GM19467 (cell line): ENCODE results near the gene SARNP.
A peak's percentile ranks its signal among the peaks of the same experiment; 100 is the strongest.
"Not testable (repeated sequence)": the region's sequence is repeated elsewhere in the genome, so short reads cannot be mapped to it uniquely, and the experiment has no call there.

Experiments
- ATAC-seq: cut with Tn5 transposase; IDR thresholded peaks from one replicate; pipeline ENCODE4 v1.9.1; 2021; ENCODE audit warnings: mild to moderate bottlenecking, moderate library complexity; ENCODE audit not compliant: unreplicated experiment

Gene SARNP

DNA sequence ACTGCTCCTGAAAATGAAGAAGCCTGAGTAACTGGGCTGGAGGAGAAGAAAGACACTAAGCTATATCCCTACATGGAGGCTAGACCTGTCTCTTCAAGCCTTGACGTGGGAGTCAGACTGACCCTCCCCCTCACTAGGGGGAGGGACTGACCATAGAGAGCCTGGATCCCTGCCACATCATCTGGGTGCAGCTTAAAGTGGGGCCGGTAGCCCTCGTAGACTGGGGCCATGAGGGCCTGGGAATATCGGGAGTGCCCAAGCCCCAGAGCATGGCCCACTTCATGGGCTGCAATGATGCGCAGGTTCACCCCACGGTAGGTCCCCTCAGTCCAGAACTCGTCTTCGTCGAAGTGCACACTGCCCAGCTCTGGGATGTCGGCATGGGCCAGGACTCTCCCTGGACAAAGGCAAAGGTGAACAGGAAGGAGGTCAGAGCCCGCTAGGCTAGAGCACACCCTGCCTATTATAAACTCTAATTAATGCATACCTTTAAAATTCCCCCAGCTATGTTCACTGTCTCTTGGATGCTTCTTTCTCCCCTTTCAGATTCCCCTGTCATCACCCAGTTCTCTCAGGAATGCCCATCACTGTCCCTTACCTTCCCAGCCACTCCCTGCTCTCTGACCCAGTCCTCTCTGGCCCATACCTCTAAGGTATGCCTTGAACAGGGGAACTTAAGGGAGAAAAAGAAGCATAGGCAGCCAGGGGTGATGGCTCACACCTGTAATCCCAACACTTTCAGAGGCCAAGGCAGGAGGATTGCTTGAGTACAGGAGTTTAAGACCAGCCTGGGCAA, 22.0 kb upstream of the SARNP start:
- no peak for ATAC-seq

DNA sequence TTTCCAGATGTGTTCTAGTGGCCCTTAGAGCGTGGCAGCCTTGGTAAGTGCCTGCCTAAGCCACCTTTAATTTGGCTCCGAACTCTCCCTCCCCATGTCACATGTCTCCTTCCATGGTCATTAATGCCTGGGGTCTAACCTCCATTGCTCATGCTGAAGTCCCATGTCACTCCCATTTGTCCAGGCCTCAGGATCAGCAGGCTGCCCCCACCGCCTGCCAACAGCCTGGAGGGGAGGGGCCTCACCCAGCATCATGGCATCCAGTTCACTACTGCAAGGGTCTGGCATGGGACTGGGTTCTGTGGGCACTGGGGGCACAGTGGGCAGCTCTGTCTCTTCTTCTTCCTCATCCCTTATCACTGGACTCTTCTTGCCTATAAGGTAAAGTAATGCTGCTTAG, 20.8 kb upstream of the SARNP start:
- ATAC-seq, result no peak

DNA sequence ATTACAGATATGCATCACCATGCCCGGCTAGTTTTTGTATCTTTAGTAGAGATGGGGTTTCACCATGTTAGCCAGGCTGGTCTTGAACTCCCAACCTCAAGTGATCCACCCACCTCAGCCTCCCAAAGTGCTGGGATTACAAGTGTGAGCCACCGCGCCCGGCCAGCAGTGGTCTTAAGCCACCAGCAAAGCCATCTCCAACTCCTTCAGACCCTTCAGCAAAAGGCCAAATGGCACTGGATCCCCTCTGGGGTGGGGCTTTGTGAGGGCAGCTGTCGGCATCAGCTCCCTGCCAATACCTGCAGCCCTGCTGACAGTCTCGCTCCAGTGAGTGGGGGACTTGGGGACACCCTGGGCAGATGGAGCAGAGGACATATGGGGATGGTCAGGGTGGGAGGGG, 16.9 kb upstream of the SARNP start:
- ATAC-seq, result not testable (repeated sequence)

DNA sequence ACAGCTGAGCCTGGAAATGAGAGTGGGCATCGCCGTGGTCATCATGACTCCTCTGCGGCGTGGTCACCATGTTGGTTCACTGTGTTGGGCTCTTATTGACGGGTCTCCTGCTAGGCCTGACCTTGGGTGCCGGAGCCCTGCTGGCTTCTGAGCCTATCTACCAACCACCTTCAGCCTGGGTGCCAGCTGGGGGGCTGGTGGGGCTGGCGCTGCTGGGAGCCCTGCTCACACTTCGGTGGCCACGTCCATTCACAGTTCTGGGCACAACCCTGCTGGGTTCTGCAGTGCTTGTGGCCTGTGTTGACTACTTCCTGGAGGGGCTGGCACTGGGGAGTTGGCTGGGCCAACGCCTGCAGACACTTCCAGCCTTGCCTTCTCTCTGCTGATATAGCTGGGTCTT, 15.5 kb upstream of the SARNP start:
- no peak for ATAC-seq

DNA sequence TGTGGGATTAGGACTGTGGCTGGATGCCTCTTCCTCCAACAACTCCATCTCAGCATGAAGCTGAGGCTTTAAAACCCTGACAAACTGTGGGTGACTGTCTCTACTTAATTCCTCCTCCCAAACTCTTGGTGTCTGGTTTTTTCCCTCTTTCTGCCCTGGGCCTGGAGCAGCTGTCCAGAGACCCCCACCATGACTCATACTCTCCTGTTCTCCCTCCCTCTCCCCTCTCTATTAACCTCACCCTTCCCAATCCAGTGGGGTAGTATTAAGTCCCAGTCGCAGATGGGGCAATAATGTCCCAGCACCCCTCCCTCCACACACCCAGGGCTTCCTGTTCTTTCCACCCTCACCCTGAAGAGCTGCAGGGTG, 13.9 kb upstream of the SARNP start:
- ATAC-seq, result no peak

DNA sequence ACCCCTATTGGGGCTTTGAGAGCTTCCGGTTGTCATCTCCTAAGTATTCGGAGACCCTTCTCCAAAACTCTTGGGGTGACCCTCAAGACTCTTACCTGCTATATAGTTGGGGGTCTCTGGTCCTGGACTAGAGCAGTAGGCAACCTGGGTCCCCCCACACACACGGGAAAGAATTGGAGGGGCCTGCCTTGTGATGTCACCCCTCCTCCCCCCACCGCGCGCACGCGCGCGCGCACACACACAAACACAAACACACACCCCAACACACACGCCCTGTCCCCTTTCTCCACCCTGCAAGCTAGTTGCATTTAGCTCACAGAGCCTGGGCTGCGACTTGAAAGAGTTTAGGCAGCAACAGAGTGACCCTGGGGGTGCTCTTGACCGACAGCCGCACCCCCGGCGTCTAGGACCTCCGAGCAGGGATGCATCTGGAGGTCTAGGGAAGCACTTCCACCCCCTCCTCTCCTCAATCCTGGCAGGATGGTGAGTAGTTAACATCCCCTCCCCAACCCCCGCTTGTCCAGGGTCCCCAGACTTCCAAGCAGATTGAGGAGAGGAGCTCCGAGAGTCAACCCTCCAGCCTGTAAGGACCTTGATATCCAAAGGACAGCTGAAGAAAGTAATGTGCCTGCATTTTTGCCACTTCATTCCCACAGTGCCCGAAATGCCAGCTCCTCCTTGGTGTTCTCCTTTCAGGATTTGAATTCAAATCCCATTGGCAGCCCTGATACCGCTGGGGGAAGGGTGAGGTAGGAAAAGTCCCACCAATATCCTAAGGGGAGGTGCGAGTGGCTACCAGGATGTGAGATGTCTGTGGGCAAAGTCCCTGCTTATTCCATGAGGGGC, 13.3 kb upstream of the SARNP start:
- ATAC-seq, result no peak

DNA sequence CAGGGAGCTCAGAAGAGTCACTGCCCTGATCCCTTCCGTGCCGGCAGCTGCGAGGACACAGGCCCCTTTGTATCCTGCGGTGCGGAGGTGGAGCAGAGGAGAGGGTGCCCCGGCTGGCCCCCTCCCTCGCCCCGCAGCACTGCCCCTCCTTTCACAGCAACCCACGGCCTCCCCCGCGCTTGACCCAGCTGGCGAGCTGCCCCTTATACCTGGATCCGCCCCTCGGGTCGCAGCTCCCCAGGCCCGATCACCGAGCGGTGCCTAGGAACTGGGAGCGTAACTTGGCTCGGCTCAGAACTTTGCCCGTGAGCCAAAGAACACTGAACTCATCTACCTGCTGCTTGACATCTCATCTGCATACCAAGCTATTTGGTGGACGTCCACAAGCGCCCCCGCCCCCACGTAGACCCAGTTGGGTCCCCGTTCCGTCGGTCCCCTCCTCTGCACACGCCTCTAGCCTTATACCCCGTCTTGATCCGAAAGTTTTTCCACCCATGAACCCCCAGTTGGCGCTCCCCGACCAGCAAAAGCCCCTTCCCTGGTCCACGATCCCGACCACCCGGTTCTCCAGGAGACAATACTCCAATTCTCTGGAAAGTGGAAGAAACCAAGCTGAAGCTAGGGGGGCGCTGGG, 12.6 kb upstream of the SARNP start:
- ATAC-seq, result peak; percentile 20

DNA sequence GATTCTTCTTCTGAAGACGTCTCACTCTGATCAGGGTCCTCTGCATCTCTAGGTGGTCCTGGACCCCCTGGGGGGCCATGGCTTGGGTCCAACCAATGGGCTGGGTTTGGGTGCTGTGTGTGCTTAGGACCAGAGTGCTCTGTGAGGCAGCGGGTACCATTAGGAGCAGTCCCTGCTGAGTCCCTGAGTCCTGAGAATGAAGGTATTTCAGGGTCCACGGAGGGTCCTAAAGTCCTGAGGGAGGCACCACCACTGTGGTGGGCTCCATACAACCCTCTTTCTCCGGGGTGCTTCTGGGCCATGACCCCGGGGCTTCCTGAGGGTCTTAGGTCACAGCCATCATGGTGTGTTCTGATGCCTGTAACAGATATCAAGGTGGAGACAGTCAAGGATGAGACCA, 10.8 kb upstream of the SARNP start:
- no peak for ATAC-seq

DNA sequence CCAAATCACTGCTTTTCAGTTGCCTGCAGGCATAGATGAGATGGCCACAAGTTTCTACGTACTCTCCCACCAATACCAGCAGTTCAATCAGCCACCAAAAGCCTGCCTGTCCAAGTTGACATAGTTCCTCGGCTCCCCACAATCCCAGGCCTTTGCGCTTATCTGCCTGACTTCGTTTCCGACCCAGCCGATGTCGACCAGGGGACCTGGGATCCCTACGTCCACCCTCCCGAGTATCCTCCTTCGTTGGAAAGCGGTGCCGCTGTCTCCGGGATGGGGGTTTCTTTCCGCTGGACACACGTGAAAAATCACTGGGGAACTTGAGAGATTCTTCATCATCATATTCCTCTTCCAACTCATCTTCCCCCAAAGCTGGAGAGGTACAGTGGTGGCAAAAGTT, 10.3 kb upstream of the SARNP start:
- no peak for ATAC-seq

DNA sequence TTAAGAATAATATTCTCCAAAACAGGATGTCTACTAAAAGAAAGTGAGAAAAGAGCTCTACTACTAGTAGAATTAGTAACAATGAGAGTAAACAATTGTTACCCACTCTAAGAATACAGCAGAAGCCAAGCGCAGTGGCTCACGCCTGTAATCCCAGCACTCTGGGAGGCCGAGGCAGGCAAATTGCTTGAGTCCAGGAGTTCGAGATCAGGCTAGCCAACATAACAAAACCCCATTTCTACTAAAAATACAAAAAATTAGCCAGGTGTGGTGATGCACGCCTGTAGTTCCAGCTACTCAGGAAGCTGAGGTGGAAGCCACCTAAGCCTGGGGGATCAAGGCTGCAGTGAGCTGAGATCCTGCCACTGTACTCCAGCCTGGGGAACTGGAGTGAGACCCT, 7.2 kb upstream of the SARNP start:
- ATAC-seq, result no peak

DNA sequence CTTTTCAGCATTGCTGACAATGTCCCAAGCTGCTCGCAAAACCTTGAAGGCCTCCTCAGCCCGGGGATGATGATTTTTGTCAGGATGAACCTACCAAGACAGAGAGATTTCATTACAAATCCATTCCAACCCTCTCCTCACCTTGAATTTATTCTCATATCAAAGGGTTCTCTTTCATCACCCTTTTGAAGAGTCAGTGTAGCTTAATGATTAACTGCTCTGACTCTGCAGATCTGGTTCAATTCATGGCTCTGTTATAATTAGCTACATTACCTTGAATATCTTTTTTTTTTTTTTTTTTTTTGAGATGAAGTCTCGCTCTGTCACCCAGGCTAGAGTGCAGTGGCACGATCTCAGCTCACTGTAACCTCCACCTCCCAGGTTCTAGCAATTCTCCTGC, 5.9 kb upstream of the SARNP start:
- no peak for ATAC-seq

DNA sequence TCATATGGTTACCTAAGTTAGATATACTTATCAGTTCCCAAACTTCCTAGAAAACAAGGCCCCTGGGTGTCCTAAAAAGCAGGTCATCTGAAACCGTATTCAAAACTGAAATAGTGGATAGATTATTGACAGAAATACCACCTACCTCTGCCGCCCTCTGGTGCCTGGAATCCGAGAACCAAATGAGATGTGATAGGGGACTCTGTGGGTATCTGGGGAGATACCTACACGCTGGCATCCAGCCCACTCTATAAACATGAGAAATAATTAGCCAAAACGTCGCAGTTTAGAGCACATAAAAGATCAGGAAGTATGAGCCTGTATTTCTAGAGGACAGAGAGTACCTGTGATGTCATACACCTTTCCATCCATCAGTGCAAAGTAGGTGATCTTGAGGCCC, 4.7 kb upstream of the SARNP start:
- no peak for ATAC-seq

DNA sequence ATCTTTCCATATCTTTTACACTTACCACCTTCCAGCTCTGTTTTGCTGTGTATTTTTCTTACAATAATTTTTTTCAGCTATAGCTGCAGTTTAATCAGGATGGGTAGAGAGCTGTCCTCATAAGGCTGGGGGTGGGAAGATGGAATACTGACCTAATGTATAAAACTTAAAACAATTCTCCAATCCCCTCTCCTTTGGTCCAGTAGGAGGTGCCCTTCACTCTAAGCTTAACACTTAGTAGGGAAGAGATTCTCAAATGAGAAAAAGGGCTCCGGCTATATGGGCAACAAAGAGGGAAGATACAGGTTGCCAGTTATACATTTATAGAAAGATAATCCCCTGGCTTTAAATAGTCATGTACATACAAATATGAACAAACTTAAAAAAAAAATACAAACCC, 3.2 kb upstream of the SARNP start:
- ATAC-seq, result no peak

DNA sequence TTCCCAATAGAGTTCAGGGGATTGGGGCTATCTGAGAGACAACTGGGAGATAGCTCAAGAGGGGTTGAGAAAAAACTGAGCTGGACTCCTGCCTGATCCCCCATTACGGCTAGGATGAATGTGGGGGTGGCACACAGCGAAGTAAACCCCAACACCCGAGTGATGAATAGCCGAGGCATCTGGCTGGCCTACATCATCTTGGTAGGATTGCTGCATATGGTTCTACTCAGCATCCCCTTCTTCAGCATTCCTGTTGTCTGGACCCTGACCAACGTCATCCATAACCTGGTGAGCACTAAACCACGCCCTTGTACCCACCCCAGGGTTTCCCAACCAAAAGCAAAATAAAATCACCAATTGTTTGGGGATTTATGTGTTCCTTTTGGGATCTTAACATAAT, 1.4 kb upstream of the SARNP start:
- ATAC-seq, result no peak

DNA sequence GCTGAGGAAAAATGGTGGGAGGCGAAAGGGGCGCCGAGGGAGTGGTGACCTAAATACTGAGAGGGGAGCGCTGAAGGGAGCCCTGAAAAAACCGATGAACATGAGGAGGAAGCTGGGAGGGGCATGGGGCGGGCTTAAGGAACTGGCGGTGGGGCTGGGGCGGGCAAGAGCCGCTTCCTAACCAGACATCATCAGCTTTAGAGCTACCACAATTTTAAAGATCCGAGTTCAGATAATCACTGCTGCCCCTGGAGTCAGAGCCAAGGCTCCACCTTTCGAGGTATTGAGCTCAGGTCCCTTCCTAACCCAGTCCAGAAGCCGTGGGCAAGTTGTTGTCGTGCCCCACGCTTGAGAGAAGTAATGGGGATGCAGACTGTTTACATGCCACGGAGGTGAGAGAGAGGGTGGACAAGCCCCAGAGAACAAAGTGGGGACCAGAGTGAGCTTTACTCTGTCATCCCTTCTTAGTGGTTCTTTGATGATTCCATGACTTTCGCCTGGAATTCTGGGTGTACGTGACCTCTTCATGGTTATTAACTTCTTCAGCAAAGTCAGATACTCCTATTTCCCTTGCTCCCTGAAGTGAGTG, 710 bp upstream of the SARNP start:
- ATAC-seq, result peak; percentile 20

DNA sequence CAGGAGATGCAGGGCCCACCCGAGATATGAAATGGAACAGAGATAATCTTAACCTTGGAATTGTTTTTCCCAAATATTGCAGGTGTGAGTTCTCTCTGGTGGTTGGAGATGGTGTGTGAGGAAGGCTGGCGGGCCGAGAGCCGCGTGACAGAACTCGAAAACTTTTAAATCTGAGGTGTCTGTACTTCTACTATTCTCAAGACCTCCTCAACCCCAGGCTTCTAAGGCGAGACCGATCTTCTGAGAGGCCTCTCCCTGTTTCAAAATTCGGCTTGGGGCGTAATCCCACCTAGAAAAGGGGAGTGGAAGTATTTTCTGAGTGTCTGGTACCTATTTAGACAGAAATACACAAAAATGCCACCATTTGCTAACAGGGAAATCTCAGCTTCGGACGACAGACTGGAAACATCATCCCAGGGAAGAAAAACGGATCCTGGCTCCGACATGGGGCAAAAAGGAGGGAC, 611 bp downstream of the SARNP start:
- no peak for ATAC-seq

DNA sequence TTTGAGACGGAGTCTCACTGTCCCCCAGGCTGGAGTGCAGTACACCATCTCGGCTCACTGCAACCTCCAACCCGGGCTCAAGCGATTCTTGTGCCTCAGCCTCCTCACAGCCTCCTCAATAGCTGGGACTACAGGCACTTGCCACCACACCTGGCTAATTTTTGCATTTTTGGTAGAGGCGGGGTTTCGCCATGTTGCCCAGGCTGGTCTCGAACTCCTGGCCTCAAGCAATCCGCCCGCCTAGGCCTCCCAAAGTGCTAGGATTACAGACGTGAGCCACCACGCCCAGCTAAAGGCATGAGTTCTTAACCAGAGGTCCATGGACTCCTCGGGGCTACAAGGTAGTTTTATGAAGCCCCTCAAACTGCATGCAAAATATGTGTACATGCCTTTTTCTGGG, 2.1 kb downstream of the SARNP start:
- no peak for ATAC-seq

DNA sequence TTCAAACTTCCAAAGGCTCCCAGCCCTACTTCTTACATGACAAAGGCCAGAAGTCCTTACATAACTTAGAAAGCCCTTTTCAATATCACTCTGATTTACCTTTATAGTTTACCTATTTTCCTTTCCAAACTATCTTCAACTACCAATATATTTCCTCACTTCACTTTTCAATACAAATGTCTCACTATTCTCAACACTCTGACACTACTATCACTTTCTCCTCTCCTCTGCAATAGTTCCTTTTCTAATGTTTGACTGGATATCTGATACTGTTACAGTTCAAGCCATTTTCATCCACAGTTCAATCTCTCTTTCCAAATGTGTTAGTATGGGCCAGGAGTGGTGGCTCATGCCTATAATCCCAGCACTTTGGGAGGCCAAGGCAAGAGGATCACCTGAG, 3.3 kb downstream of the SARNP start:
- no peak for ATAC-seq

DNA sequence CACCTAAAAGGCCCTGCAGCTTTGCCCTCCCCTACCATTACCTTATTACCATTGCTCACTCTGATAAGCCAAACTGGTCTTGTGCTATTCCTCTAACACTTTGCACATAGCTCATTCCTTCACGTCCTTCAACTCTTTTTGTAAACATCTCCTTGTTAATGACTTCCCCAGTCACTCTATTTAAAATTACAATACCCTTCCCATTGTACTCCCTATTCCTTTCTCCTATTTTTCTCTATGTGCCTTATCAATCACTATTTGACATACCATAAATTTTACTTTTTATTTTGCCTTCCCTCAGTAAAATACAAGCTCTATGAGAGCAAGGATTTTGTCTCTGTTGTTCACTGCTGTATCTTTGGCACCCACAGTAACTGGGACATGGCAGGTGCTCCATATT, 5.4 kb downstream of the SARNP start:
- no peak for ATAC-seq

DNA sequence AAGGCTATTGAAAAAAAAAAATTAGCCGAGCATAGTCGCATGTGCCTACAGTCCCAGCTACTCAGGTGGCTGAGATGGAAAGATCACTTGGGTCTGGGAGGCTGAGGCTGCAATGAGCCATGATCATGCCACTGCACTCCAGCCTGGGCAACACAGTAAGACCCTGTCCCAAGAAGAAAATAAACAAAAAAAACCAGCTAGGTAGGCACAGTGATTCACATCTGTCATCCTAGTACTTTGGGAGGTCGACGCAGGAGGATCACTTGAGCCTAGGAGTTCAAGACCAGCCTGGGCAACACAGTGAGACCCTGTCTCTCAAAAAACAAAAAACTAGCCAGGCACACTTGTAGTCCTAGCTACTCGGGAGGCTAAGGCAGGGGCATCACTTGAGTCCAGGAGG, 8.2 kb downstream of the SARNP start:
- no peak for ATAC-seq

DNA sequence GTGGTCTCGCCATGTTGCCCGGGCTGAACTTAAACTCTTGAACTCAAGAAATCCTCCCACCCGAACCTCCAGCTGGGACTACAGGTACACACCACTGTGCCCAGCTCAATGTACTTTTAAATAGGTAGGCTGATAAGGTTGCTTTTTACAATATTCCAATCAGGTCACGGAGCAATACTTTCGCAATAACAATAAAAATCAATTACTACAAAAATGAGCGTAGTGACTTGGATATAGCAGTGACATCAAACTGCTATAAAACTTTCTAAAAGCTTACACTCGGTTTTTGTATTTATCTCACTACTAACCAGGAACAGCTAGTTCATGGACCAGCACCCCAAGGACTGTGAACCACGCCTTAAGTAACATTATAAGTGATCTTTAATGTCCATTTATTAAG, 10.5 kb downstream of the SARNP start:
- ATAC-seq, result no peak

DNA sequence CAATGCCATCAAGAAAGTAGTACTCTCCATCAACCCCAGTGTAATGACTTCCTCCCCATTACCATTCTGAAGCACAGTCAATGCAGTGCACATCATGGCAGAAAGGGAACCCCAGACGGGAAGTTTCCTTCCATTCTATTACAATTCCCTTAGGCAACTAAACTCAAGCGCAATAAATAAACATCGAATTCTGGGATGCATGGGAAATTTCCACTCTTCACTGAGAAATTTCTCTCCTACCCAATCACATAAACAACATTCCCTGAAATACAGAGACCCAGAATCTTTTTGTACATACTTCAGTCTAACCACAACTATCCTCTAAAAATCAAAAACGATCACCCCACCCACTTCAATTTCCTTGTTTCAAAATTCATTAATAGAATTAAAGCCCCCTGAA, 20.0 kb downstream of the SARNP start:
- ATAC-seq, result no peak
